Stimulated activated naive CD8-positive, alpha-beta T cell treated with anti-CD3 and anti-CD28 coated beads, Interleukin-15, Interleukin-2, amounts not matched to agents 100 ng/mL and 50 ng/mL, for 24 hours (primary cell): ENCODE results near the gene EIF1AD.

ENCODE experiments used
- H3K27ac Mint-ChIP-seq: one replicate; pipeline ENCODE4 v1.8.0; 2021; ENCODE audit warnings: mild to moderate bottlenecking, mixed read lengths
- H3K27me3 Mint-ChIP-seq: one replicate; pipeline ENCODE4 v1.8.0; 2021; ENCODE audit warnings: mixed read lengths
- H3K36me3 Mint-ChIP-seq: one replicate; pipeline ENCODE4 v1.8.0; 2021; ENCODE audit warnings: low read depth, mixed read lengths
- H3K4me1 Mint-ChIP-seq: one replicate; pipeline ENCODE4 v1.8.0; 2021; ENCODE audit warnings: low read depth, mixed read lengths
- H3K4me3 Mint-ChIP-seq: one replicate; pipeline ENCODE4 v1.8.0; 2021; ENCODE audit warnings: mild to moderate bottlenecking, mixed read lengths
- H3K9me3 Mint-ChIP-seq: one replicate; pipeline ENCODE4 v1.8.0; 2021; ENCODE audit warnings: mixed read lengths

Gene EIF1AD

DNA sequence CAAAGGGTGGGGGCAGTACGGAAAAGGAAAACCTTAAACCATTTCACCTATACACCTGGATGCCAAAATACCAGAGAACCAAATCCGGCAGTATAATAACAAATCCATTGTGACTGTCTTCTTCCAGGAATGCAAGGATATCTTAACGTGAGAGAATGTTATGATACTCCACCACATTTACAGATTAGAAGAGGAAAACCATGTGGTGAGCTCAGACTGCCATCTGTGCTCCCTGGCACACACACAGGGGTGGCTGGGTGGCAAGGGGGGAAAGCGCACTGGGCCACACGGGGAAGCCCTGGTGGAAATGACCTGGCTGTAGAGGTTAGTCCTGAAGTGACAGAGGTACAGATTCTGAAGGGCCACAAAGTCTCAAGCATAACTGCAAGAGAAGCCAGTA lies 9.9 kb downstream of the EIF1AD start:
- Mint-ChIP-seq H3K9me3 (no peaks in the 10 kb centered on the region), H3K4me1 (peaks cover 5% of the 10 kb centered on the region), H3K36me3 (peaks cover 26% of the 10 kb centered on the region), H3K4me3 (no peak overlapping the region), H3K27me3 (no peaks in the 10 kb centered on the region), H3K27ac (no peak overlapping the region)

DNA sequence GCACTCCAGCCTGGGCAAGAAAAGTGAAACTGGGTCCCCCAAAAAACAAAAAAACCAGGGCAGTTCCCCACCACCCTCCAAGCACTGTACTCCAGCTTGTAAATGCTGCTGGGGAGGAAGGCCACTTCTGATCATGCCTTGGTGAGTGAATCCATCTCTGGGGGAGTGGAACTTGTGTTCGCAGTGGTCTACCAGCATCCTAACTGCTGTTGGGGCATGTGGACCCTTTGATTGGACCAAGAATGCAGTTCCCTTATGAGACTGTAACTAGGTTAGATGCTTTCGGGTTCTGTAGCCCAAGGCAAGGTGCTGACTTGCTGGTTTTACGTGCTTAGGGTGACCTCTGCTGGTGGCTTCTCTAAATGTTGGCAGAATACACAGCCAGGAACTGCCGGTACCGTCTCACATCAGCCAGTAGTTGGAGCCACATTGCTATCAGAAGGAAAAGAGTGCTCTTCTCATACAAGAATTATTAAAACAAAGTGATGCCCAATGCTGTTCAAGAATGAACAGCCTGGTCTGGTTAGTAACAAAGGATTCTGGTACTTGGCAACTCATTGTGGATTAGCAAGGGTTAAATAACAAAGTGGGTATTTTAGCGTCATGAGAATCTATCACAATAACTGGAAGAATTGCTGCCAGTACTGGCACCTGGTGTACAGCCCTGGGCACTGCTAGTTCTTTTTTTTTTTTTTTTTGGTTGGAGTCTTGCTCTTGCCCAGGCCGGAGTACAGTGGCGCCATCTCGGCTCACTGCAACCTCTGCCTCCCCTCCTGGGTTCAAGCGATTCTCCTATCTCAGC lies 13.0 kb downstream of the EIF1AD start:
- Mint-ChIP-seq H3K9me3 (no peaks in the 10 kb centered on the region), H3K27ac (peak overlapping the region; percentile 58), H3K36me3 (peaks cover 11% of the 10 kb centered on the region), H3K27me3 (no peaks in the 10 kb centered on the region), H3K4me1 (peaks cover 5% of the 10 kb centered on the region), H3K4me3 (no peak overlapping the region)

- no peaks in the 10 kb centered on the region for H3K27me3 Mint-ChIP-seq
- no peak overlapping the region for H3K27ac Mint-ChIP-seq
- no peak overlapping the region for H3K4me3 Mint-ChIP-seq
- peaks cover 11% of the 10 kb centered on the region for H3K36me3 Mint-ChIP-seq
- no peaks in the 10 kb centered on the region for H3K9me3 Mint-ChIP-seq
- H3K4me1 Mint-ChIP-seq: peaks cover 5% of the 10 kb centered on the region
Observed at GRCh38 chr11:65987336-65987735, 14.6 kb downstream of the EIF1AD start.

DNA sequence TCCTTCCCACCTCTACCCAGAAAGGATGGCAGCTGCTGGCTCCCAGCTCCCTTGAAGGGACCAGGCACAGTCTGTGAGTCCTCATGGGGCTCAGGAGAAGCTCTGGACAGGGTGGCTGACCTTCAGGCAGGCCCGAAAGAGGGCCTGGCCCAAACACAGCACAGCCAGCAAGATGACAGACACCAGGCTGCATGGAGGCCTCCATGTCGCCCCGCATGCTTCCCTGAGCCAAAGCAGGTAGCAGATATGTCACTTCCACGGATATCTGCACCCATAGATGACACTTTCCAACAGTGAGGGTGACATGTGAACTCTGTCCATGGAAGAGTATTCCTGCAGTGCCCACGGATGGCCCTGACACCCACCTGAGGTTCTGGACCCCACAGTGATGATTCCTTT lies 18.4 kb downstream of the EIF1AD start:
- no peaks in the 10 kb centered on the region for H3K9me3 Mint-ChIP-seq
- H3K4me1 Mint-ChIP-seq: no peaks in the 10 kb centered on the region
- no peak overlapping the region for H3K4me3 Mint-ChIP-seq
- no peak overlapping the region for H3K27ac Mint-ChIP-seq
- no peaks in the 10 kb centered on the region for H3K27me3 Mint-ChIP-seq
- peaks cover 12% of the 10 kb centered on the region for H3K36me3 Mint-ChIP-seq

- Mint-ChIP-seq H3K27me3 (no peaks in the 10 kb centered on the region), H3K27ac (no peak overlapping the region), H3K9me3 (no peaks in the 10 kb centered on the region), H3K4me1 (no peaks in the 10 kb centered on the region), H3K4me3 (no peak overlapping the region), H3K36me3 (peaks cover 12% of the 10 kb centered on the region)
Observed at GRCh38 chr11:65982824-65983588, 19.0 kb downstream of the EIF1AD start.

DNA sequence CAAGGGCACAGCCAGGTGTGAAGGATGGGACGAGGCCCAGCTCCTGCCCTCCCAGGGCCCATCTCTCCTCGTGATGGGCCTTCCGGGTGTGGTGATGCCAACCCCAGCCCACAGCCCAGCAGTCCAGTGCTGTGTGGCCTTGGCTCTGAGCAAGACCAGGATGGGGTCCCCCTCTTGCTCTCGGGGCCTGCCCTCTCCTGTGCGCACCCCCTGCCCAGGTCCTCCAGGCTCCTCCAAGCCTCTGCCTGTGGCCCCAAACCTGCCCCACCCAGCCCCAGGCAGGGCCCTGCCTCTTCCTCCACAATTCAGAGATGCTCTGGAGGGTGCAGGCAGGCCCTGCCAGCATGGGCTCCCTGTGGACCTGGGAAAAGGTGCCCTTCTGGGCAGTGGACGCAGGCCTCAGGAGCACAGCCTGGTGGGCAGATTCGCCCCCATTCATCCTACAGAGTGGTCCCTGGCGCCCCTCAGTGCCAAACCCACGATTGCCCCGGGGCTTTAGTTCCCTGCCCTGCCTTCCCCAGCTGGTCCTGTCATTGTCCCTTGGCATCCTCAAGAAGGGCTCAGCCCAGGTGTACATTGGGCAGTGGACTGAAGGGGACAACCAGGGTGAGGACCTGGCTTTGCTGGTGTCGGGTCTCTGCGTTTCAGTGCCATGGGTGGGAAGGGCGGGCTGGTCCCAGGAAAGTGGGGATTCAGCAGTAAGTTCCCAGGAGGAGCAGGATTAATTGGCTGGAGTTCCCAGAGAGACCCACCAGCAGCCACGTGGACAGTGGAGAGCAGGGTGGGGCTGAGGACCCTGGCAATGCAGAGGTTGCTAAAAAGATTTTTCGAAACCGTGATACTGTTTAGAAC lies 19.8 kb downstream of the EIF1AD start:
- no peak overlapping the region for H3K27ac Mint-ChIP-seq

GRCh38 chr11:65981101-65981740 lies 20.7 kb downstream of the EIF1AD start:
- Mint-ChIP-seq H3K9me3 (no peaks in the 10 kb centered on the region), H3K27ac (no peak overlapping the region), H3K4me3 (no peak overlapping the region), H3K27me3 (no peaks in the 10 kb centered on the region), H3K4me1 (no peaks in the 10 kb centered on the region), H3K36me3 (peaks cover 23% of the 10 kb centered on the region)

More for the DNA sequence above, 19.8 kb downstream of the EIF1AD start:
- no peaks in the 10 kb centered on the region for H3K4me1 Mint-ChIP-seq
- no peaks in the 10 kb centered on the region for H3K27me3 Mint-ChIP-seq
- H3K4me3 Mint-ChIP-seq: no peak overlapping the region
- peaks cover 13% of the 10 kb centered on the region for H3K36me3 Mint-ChIP-seq
- no peaks in the 10 kb centered on the region for H3K9me3 Mint-ChIP-seq

DNA sequence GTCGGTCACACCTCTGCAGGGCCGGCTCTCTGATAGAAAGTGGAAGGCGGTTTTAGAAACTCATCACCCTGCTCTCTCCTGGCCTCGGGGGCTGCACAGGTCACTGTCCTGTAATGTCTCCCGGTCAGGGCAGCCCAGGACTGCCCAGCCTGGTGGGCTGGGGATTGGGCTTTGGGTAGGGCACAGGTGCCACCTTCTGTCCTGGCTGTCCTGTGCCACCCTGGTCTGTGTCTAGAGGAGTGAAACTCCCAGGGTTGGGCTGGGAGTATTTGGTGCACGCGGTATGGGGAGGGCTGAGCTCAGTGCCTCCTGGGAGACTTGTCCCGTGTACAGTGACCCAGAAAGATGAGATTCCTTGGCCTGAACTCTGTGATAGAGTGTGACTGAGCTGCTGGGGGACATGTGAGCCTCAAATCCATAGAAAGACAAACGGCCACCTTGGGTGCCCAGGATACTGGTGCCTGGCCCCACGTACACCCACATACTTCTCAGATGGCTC lies 22.6 kb downstream of the EIF1AD start:
- Mint-ChIP-seq H3K4me1 (no peaks in the 10 kb centered on the region), H3K27ac (no peak overlapping the region), H3K36me3 (peaks cover 30% of the 10 kb centered on the region), H3K9me3 (no peaks in the 10 kb centered on the region), H3K4me3 (no peak overlapping the region), H3K27me3 (no peaks in the 10 kb centered on the region)

DNA sequence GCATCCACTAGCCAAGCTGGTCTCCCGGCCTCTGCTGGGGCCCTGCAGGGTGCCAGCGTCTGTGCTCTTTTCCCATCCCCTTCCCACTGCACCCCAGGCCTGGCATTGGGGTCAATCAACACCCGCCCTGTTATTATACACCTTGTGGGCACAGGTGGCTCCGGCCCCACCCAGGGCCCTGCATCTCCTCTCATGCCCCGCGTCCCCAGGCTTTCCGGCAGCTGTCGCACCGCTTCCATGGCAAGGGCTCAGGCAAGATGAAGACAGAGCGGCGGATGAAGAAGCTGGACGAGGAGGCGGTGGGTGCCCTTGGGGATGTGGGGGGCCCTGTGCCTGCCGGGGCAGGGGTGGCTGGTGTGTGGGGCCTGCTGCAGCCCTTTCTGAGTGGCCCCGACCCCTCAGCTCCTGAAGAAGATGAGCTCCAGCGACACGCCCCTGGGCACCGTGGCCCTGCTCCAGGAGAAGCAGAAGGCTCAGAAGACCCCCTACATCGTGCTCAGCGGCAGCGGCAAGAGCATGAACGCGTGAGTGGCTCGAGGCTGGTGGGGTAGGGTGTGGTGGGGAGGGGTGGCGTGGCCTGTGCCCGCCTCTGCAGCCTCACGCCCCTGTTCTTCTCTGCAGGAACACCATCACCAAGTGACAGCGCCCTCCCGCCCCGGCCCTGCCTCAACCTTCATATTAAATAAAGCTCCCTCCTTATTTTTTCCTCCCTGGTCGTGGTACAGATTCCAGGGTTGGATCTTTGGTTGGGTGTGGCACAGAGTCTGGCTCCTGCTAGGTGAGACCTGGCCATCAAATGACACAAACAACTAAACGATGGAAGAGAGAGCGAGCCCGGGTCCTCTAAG lies 23.3 kb downstream of the EIF1AD start:
- H3K4me1 Mint-ChIP-seq: no peaks in the 10 kb centered on the region
- H3K27ac Mint-ChIP-seq: no peak overlapping the region
- H3K27me3 Mint-ChIP-seq: no peaks in the 10 kb centered on the region
- H3K36me3 Mint-ChIP-seq: peaks cover 32% of the 10 kb centered on the region
- no peak overlapping the region for H3K4me3 Mint-ChIP-seq
- H3K9me3 Mint-ChIP-seq: no peaks in the 10 kb centered on the region

DNA sequence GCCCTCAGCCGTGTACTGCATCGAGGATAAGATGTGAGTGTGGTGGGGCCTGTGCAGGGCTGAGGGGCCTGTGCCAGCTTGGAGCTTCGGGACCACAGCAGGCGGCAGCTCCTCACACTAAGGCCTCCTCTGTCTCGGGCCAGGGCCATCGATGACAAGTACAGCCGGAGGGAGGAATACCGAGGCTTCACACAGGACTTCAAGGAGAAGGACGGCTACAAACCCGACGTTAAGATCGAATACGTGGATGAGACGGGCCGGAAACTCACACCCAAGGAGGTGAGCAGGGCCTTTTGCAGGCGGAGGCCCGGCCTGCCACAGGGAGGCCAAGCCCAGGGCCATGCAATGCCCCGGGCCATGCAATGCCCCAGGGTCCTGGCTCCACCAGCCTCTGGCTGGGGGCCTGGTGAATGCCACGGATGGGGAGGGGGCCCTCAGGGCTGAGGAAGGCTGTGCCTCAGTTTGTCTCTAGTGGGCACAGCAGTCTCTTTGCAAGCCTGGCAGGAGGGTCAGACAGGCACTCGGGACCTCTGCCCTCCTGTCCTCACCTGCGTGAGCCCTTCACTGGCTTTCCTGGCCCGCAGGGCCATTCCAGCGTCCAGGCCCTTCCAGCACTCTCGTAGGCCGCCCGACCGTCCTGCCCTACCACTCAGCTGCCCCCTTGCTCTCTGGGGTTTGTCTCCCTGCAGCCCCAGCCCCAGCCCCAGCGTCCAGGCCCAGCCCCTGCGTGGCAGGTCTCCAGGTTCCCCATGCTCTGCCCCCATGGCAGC lies 24.2 kb downstream of the EIF1AD start:
- no peaks in the 10 kb centered on the region for H3K27me3 Mint-ChIP-seq
- H3K9me3 Mint-ChIP-seq: no peaks in the 10 kb centered on the region
- no peak overlapping the region for H3K4me3 Mint-ChIP-seq
- H3K27ac Mint-ChIP-seq: no peak overlapping the region
- H3K36me3 Mint-ChIP-seq: peaks cover 39% of the 10 kb centered on the region
- no peaks in the 10 kb centered on the region for H3K4me1 Mint-ChIP-seq

GRCh38 chr11:65976216-65977176 lies 25.5 kb downstream of the EIF1AD start:
- Mint-ChIP-seq H3K9me3 (no peaks in the 10 kb centered on the region), H3K27ac (no peak overlapping the region), H3K36me3 (peaks cover 48% of the 10 kb centered on the region), H3K4me1 (no peaks in the 10 kb centered on the region), H3K4me3 (no peak overlapping the region), H3K27me3 (no peaks in the 10 kb centered on the region)

- Mint-ChIP-seq H3K4me1 (no peaks in the 10 kb centered on the region), H3K4me3 (no peak overlapping the region), H3K27me3 (no peaks in the 10 kb centered on the region), H3K9me3 (no peaks in the 10 kb centered on the region), H3K27ac (no peak overlapping the region), H3K36me3 (peaks cover 49% of the 10 kb centered on the region)
Observed at GRCh38 chr11:65975771-65976170, 26.2 kb downstream of the EIF1AD start.
